HG03103 (cell line): ENCODE results near the gene RPS8.
A peak's percentile ranks its signal among the peaks of the same experiment; 100 is the strongest.
"Not testable (repeated sequence)": the region's sequence is repeated elsewhere in the genome, so short reads cannot be mapped to it uniquely, and the experiment has no call there.

Experiments used
- ATAC-seq: cut with Tn5 transposase; IDR thresholded peaks from one replicate; pipeline ENCODE4 v1.9.1; 2021; ENCODE audit warnings: low read depth; ENCODE audit not compliant: unreplicated experiment

Gene RPS8

DNA sequence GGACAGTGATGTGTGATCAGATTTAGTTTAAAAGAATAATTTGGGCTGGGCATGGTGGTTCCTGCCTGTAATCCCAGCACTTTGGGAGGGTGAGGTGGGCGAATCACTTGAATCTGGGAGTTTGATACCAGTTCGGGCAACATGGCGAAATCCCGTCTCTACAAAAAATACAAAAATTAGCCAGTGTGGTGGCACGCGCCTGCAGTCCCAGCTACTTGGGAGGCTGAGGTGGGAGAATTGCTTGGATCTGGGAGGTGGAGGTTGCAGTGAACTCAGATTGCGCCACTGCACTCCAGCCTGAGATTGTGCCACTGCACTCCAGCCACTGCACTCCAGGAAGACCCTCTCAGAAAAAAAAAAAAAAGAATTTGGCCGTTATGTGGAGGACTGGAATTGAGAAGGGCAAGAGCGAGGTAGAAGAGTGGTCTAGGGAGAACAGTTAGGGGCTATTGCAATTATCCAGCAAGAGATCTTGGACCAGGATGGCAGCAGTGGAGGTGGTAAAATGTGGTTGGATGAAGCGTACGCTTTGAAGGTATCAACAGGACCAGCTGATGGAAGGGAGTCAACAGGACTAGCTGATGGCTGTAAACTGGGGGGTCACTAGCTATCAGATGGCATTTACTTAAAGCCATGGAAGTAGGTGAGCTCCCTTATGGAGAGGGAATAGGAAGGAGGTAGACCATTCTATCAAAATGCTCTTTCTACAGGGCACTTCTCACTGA, 42.6 kb downstream of the RPS8 start:
- no peak for ATAC-seq

DNA sequence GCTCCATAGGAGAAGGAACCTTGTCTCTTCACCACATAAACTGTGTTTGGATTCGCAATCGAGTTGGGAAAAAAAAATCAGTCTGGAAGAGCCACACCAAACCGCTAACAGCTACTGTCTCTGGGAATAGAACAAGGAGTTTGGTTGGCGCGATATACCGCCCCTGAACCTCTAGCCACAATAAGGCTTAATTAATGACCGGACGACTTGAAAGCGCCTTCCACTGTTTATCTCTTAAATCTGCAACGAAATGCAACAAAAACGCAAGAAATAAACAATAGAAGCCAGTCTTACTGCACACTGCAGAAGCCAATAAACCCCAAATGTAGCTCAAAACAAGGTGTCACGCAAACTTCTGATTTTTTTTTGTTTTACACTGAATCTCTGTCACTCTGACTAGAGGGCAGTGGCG, 43.9 kb downstream of the RPS8 start:
- ATAC-seq: no peak

DNA sequence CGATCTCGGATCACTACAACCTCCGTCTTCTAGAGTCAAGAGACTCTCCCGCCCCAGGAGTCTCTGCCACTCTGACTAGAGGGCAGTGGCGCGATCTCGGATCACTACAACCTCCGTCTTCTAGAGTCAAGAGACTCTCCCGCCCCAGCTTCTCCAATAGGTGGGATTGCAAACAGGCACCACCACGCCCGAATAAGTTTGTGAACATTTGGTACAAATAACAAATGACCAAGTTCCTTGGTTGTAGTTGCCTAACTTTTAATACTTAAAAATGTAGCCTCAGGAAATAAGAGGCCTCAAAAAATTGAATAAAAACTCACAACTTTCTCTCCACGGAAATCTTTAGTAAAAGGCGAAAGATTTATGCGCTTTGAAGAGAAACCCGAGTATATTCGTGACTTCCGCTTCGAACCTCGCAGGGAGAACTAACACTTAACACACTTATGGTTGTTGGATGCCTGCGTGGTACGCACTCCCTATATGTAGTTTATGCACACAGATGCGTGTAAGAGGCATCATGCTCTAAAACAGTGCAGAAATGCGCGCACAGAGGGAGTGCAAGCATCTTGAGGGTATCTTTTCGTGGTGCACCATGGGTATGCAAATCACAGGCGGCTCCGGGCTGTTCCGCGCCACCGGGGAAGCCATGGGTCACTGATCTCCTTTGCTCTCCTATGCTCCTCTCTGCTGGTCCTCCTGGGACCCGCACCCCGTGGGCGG, 44.4 kb downstream of the RPS8 start:
- peak; percentile 66 for ATAC-seq

DNA sequence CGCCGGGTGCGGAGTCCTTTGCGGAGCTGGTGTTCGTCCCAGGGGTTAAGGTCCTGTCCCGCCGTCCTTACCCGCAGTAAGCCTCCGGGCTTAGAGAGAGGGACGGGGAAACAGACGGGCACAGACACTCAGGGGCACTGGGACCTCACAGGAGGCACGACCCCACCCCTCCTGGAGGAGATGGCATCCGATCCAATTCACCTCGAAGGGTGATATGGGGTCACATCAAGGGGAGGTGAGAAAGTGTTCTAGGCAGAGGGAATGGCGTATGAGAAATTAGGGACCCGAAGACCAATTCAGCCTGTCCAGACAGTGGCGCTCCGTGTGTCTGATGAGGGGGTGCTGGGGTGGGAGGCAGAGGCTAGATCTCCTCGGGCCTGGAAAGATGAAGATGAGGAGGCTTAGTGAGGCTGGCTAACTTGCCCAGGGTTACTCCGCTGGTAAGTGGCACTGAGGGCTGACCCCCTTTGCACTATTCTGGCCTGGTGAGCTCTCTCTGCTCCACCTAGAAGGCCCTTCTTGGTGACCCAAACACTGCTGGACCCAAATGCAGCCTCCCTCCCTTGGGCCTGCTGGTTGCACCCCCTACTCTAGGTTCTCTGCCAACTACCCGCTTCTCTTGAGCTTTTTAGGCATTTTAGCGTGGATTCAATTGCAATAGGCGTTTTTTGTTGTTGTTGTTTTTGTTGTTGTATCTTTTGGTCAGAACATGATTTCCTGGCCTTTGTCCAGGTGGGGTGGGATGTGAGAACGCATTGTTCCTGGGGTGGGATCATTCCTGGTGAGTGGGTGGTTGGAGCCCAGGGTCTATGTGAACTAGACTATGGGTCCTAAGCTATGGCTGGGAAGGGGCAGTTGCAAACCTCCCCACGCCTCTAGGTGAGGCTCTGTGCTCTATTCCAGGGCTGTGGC, 45.2 kb downstream of the RPS8 start:
- ATAC-seq: no peak

DNA sequence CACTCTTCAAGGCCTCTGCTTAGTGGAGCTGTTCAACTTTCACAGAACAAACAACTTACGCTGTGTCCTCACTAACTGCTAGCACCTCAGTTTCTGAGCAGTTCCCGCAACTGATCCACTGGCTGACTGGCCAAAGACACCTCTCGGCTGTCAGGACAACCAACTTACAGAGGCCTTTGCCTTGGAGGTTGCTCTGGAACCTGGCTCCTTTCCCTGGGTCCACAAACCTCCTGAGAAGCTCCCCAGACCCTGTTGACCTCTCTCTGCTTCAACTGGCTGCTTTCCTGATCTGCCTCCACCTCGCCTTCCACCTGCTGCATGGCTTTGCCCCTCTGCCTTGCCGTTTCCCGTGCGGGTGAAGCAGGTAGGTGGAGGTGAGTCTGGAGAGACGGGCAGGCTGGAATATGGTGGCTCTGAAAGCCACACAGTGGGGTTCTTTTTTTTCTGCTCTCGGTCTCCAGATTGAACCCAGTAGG, 45.9 kb downstream of the RPS8 start:
- no peak for ATAC-seq

DNA sequence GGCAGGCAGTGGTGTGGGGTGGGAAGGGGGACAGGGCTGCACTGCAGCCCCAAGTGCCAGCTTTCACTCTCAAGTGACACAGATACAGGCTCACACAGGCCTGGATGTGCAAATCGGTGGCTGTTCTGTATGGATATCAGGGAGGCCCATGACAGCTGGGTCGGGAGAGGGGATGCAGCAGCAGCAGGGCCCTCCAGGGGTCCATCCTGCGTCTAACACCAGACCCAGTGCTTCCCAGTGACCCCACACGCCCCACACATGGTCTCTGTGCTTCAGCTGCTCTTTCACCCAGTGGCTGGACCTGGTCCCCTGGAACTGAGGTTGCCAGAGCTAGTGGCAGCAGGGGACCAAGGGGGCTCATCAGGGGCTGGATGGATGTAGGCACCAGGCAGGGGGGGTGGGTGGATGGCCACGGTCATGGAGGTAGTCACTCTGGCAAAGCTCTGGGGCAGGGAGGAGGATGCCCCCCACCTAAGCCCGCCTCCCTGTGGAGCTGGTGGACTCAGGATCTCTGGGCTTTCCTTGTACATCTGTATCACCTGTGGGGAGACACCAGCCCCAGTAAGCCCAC, 46.9 kb downstream of the RPS8 start:
- no peak for ATAC-seq

DNA sequence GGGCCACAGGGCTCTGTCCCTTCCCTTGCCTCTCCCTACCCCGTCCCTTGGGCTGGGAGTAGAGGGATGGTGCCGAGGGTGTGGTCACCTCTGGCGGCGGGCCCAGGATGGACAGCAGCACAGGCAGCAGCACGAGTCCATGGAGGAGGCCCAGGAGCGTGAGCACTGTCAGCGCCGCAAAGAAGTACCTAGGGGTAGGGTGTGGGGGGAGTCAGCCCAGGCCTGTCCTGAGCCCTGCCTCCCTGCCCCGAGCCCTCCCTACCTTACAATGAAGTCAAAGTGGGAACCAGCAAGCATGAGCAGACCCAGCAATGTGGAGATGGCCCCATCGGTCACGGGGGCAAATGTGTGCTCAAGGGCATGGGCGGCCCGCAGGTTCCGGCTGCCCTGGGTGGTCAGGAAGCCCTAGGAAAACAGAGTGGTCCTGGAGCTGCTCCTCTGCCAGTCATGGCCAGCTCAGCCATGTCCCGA, 47.7 kb downstream of the RPS8 start:
- no peak for ATAC-seq

DNA sequence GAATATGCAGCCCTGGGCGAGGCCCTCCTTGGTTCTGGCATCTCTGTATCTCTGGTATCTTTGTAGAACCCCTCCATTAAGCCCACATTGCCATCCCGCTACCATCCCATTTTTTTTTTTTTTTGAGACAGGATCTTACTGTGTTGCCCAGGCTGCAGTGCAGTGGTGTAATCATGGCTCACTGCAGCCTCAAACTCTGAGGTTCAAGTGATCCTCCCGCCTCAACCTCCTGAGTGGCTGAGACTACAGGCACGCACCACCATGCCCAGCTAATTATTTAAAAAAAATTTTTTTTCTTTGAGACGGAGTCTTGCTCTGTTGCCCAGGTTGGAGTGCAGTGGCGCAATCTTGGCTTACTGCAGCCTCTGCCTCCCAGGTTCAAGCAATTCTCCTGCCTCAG, 49.1 kb downstream of the RPS8 start:
- not testable (repeated sequence) for ATAC-seq

DNA sequence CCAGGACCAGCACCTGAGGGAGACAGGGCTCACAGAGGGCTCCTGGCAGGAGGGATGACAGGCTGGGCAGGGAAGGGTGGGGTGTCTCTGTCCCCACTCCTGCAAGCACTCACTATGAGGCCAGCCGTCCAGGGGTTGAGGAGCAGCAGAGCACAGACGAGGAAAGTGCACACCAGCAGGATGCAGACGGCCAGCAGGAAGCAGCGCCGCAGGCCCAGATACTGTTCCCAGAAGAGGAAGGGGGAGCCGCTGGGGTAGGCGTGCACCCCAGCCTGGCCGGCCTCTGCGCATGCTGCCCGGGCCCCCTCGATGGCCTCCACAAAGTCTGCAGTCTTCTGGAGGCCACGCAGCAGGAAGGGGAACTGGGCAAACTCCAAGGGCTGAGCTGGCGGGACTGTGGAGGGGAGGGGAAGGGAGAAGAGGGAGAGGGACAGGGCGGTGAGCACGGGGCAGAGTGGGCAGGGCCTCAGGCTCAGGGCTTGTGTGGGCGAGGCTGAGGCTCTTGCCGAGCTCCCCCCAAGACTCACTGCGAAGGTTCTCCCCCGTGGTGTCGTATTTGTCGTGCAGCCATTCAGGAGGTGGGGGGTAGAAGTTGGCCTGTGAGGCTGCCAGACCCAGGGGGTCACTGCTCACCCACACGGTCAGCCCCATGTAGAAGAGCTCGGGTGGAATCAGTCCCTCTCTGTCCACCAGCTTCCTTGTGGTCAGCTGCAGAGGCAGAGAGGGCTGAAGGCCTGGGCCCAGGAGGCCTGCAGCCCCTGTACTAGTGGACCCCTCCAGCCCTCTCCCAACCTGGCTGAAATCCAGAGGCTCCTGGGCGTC, 51.2 kb downstream of the RPS8 start:
- ATAC-seq: no peak

DNA sequence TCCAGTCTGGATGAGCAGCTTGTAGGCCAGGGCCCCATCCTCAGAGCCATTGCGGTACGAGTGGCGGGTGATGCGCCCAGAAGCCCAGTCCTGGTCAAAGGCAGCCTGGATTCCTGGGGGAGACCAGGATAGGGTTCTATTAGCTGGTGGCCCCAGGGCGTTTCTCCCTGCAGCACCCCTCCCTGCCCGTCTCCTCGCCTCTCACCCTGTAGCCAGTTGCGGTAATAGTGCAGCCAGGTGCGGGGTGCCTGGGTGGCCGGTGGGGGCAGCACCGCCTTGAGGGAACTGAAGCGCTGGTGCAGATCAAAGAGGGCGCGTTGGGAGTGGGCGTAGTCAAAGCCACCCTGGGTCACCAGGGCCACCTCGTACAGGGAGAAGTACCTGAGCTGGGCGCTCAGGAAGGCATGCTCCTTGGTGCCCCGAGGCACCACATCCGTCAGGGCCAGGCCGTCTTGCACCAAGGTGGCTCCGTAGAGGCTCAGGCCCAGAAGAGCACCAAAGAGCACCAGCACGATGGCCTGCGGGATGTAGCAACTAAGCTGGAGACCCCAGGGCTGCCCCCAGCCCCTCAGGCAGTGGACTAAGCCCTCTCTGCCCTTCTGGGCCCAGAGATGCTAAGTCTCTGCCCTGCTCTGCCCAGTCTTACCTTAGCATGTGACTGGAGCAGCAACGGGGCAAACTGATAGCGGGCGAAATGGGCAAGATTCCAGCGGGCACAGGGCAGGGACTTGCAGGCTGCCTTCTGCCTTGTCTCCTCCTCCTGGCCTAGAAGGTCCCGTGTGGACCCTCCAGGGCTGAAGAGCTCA, 52.1 kb downstream of the RPS8 start:
- no peak for ATAC-seq

DNA sequence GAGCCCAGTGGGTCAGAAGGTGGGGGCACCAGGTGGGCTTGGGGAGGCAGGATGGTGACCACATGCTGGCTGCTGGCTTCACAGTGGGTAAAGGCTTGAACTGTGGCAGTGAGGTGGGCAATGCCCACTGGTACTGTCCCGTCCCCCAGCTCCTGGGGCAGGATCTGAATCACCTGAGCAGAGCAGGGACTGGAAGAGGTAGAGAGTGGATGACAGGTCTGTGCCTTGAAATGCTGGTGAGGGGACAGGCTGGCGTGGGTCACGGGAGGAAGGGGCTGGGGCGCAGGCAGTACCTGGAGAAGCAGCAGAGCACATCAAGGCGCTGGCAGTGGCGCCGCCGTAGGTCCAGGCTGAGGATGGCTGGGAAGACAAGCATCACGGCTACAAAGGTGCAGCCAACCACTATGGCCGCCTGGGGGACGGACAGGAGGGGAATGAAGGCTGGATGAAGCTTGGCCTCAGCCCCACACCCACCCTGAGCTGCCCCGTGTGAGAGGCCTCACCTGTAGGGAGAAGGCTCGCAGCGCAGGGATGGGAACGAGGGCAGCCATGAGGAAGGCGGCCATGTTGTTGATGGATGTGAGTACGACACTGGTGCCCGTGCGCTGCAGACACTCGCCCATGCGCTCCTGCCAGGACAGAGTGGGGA, 52.8 kb downstream of the RPS8 start:
- no peak for ATAC-seq
